Suprapubic skin (tissue), 3 donors: ENCODE results near the gene PSMD4.
"Not testable (repeated sequence)": the region's sequence is repeated elsewhere in the genome, so short reads cannot be mapped to it uniquely, and the experiment has no call there.

ENCODE experiments used
- POLR2AphosphoS5 ChIP-seq, 3 donors: sonication (generic); formaldehyde crosslinking; IDR thresholded peaks; one replicate each; pipeline ENCODE4 v1.6.1; 2017; ENCODE audit warnings: antibody characterized with exemption in 3 of 3
- TF ChIP-seq, protein P1 (sequence below), 2 donors: fragments of 200-600 bp in 1 of 2; fragments of 450-650 bp in 1 of 2; sonication (generic) in 1 of 2; IDR thresholded peaks; one replicate each; pipeline ENCODE4 v1.5.1; 2016 to 2019; ENCODE audit warnings: antibody characterized with exemption in 2 of 2, mild to moderate bottlenecking in 1 of 2, moderate library complexity in 1 of 2

DNA sequence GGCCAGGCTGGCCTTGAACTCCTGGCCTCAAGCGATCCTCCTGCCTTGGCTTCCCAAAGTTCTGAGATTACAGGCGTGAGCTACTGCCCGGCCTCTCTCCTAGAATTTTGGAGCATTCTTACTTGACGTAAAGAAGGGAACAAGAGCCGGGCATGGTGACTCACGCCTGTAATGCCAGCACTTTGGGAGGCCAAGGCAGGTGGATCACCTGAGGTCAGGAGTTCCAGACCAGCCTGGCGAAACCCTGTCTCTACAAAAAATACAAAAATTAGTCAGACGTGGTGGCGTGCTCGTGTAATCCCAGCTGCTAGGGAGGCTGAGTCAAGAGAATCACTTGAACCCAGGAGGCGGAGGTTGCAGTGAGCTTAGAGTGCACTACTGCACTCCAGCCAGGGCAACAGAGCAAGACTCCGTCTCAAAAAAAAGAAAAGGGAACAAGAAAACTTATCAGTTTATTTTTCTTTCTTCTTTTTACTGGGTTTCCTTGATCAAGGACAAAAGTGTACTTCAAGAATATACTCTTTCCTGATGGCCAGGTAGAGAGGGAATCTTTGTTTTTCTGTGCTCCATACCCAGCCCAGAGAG is 49.1 kb upstream of the PSMD4 start:
- TF ChIP-seq POLR2AphosphoS5 (IDR thresholded peaks at IDR 0.05): not testable (repeated sequence)
- TF ChIP-seq, protein P1, sequence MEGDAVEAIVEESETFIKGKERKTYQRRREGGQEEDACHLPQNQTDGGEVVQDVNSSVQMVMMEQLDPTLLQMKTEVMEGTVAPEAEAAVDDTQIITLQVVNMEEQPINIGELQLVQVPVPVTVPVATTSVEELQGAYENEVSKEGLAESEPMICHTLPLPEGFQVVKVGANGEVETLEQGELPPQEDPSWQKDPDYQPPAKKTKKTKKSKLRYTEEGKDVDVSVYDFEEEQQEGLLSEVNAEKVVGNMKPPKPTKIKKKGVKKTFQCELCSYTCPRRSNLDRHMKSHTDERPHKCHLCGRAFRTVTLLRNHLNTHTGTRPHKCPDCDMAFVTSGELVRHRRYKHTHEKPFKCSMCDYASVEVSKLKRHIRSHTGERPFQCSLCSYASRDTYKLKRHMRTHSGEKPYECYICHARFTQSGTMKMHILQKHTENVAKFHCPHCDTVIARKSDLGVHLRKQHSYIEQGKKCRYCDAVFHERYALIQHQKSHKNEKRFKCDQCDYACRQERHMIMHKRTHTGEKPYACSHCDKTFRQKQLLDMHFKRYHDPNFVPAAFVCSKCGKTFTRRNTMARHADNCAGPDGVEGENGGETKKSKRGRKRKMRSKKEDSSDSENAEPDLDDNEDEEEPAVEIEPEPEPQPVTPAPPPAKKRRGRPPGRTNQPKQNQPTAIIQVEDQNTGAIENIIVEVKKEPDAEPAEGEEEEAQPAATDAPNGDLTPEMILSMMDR (IDR thresholded peaks at IDR 0.05): not testable (repeated sequence)
